H9 (cell line): ENCODE data around the gene ATP10B. TPM values are rescaled to one million over a fixed set of nuclear protein-coding genes. Genes with fewer than 3 reads are reported as not detected.

ENCODE experiments used
- DNase-seq: peaks from one replicate; pipeline ENCODE4 v3.0.0-alpha.2; 2017
- H2AFZ ChIP-seq: one replicate; pipeline ENCODE4 v1.6.1; 2013; ENCODE audit warnings: mild to moderate bottlenecking, low read length, control low read depth, moderate library complexity
- H2AK5ac ChIP-seq: 2 replicates; pipeline ENCODE4 v1.6.1; 2013; ENCODE audit warnings: low read length, control low read depth, mixed read lengths; ENCODE audit not compliant: insufficient read length
- H2BK120ac ChIP-seq: one replicate; pipeline ENCODE4 v1.6.1; 2013; ENCODE audit warnings: low read depth, mild to moderate bottlenecking, low read length, control low read depth, inconsistent platforms; ENCODE audit not compliant: poor library complexity, severe bottlenecking
- H2BK12ac ChIP-seq: 2 replicates; pipeline ENCODE4 v1.6.1; 2013; ENCODE audit warnings: low read length, control low read depth, mixed read lengths, low read depth; ENCODE audit not compliant: insufficient read length
- H2BK15ac ChIP-seq: 2 replicates; pipeline ENCODE4 v1.6.1; 2013; ENCODE audit warnings: low read depth, low read length, control low read depth
- H2BK20ac ChIP-seq: one replicate; pipeline ENCODE4 v1.6.1; 2013; ENCODE audit warnings: low read depth, mild to moderate bottlenecking, low read length, control low read depth, inconsistent platforms; ENCODE audit not compliant: poor library complexity, severe bottlenecking
- H2BK5ac ChIP-seq: 2 replicates; pipeline ENCODE4 v1.6.1; 2013; ENCODE audit warnings: low read length, control low read depth, mixed read lengths; ENCODE audit not compliant: insufficient read length
- H3K14ac ChIP-seq: 2 replicates; pipeline ENCODE4 v1.6.1; 2013; ENCODE audit warnings: low read length, control low read depth; ENCODE audit not compliant: insufficient read depth
- H3K18ac ChIP-seq: 2 replicates; pipeline ENCODE4 v1.6.1; 2013; ENCODE audit warnings: low read depth, mild to moderate bottlenecking, mixed read lengths, low read length, control low read depth; ENCODE audit not compliant: insufficient read length
- H3K23ac ChIP-seq: 2 replicates; pipeline ENCODE4 v1.6.1; 2013; ENCODE audit warnings: low read length, control low read depth, mixed read lengths, low read depth; ENCODE audit not compliant: insufficient read length
- H3K23me2 ChIP-seq: 2 replicates; pipeline ENCODE4 v1.6.1; 2013; ENCODE audit warnings: low read depth, mild to moderate bottlenecking, mixed read lengths, low read length, control low read depth; ENCODE audit not compliant: insufficient read length, poor library complexity, severe bottlenecking
- H3K27ac ChIP-seq: 2 replicates; pipeline ENCODE4 v1.5.1; 2013; ENCODE audit warnings: low read length, control low read depth, mixed read lengths, low read depth; ENCODE audit not compliant: insufficient read length
- H3K27me3 ChIP-seq: 2 replicates; pipeline ENCODE4 v1.6.1; 2013; ENCODE audit warnings: low read length, control low read depth, inconsistent platforms; ENCODE audit not compliant: insufficient read depth
- H3K4ac ChIP-seq: 2 replicates; pipeline ENCODE4 v1.6.1; 2013; ENCODE audit warnings: low read depth, mild to moderate bottlenecking, control low read depth, inconsistent platforms, low read length, moderate library complexity
- H3K4me1 ChIP-seq: 2 replicates; pipeline ENCODE4 v1.6.1; 2013; ENCODE audit warnings: low read length, control low read depth, inconsistent platforms; ENCODE audit not compliant: insufficient read depth
- H3K4me2 ChIP-seq: 2 replicates; pipeline ENCODE4 v1.6.1; 2013; ENCODE audit warnings: low read length, control low read depth, mixed read lengths; ENCODE audit not compliant: insufficient read length, insufficient read depth
- H3K56ac ChIP-seq: 2 replicates; pipeline ENCODE4 v1.6.1; 2013; ENCODE audit warnings: low read depth, mild to moderate bottlenecking, mixed read lengths, low read length, control low read depth; ENCODE audit not compliant: insufficient read length
- H3K79me1 ChIP-seq: 2 replicates; pipeline ENCODE4 v1.6.1; 2013; ENCODE audit warnings: low read depth, mild to moderate bottlenecking, moderate library complexity, low read length, control low read depth, inconsistent platforms; ENCODE audit not compliant: insufficient read depth, poor library complexity, severe bottlenecking
- H3K79me2 ChIP-seq: 2 replicates; pipeline ENCODE4 v1.6.1; 2013; ENCODE audit warnings: low read length, control low read depth, inconsistent platforms; ENCODE audit not compliant: insufficient read depth
- H3K9ac ChIP-seq: 2 replicates; pipeline ENCODE4 v1.6.1; 2013; ENCODE audit warnings: low read length, control low read depth, mixed read lengths; ENCODE audit not compliant: insufficient read length; ENCODE audit errors: extremely low read depth
- H3K9me3 ChIP-seq: one replicate; pipeline ENCODE4 v1.6.1; 2013; ENCODE audit warnings: low read depth, low read length, inconsistent platforms; ENCODE audit not compliant: control insufficient read depth
- H3T11ph ChIP-seq: one replicate; pipeline ENCODE4 v1.6.1; 2013; ENCODE audit warnings: mild to moderate bottlenecking, low read length, control low read depth, inconsistent platforms
- H4K20me1 ChIP-seq: one replicate; pipeline ENCODE4 v1.6.1; 2013; ENCODE audit not compliant: control insufficient read depth, insufficient read length, insufficient read depth
- H4K5ac ChIP-seq: 2 replicates; pipeline ENCODE4 v1.6.1; 2013; ENCODE audit warnings: low read depth, mild to moderate bottlenecking, mixed read lengths, low read length, control low read depth; ENCODE audit not compliant: insufficient read length
- H4K8ac ChIP-seq: replicated peaks from 2 replicates; pipeline ENCODE4 v1.6.1; 2013; ENCODE audit warnings: low read length, control low read depth, mixed read lengths, low read depth; ENCODE audit not compliant: insufficient read length
- H4K91ac ChIP-seq: 2 replicates; pipeline ENCODE4 v1.6.1; 2013; ENCODE audit warnings: low read depth, mild to moderate bottlenecking, moderate library complexity, mixed read lengths, low read length, control low read depth; ENCODE audit not compliant: insufficient read length
- H3K27ac Mint-ChIP-seq, 3 experiments: 2 replicates in 2 of 3; 3 replicates in 1 of 3; pipeline ENCODE4 v1.8.0; 2020 to 2021; ENCODE audit warnings: mixed read lengths in 3 of 3, mild to moderate bottlenecking in 1 of 3, moderate library complexity in 1 of 3
- H3K27me3 Mint-ChIP-seq: 2 replicates; pipeline ENCODE4 v1.8.0; 2021; ENCODE audit warnings: low read depth, mild to moderate bottlenecking, moderate library complexity, mixed read lengths
- H3K36me3 Mint-ChIP-seq, 3 experiments: 2 replicates in 2 of 3; 3 replicates in 1 of 3; pipeline ENCODE4 v1.8.0; 2020 to 2021; ENCODE audit warnings: low read depth in 3 of 3, mixed read lengths in 3 of 3; ENCODE audit not compliant: insufficient read depth in 1 of 3
- H3K4me1 Mint-ChIP-seq, 2 experiments: 2 replicates each; pipeline ENCODE4 v1.8.0; 2020; ENCODE audit warnings: mixed read lengths in 2 of 2
- H3K4me3 Mint-ChIP-seq, 2 experiments: 2 replicates in 1 of 2; 3 replicates in 1 of 2; pipeline ENCODE4 v1.8.0; 2020 to 2021; ENCODE audit warnings: mild to moderate bottlenecking in 2 of 2, mixed read lengths in 2 of 2, moderate library complexity in 1 of 2
- H3K9me3 Mint-ChIP-seq, 2 experiments: 2 replicates in 1 of 2; 3 replicates in 1 of 2; pipeline ENCODE4 v1.8.0; 2020; ENCODE audit warnings: mild to moderate bottlenecking in 2 of 2, mixed read lengths in 2 of 2, moderate library complexity in 1 of 2
- CTCF ChIP-seq: fragments of 200-600 bp; sonication (generic); conservative IDR thresholded peaks from 3 replicates; pipeline ENCODE4 v1.8.0; 2021; ENCODE audit warnings: antibody characterized with exemption, mild to moderate bottlenecking
- WGBS: extraction: QIAGEN DNeasy Blood & Tissue Kit; methylation state at CpG from one replicate; pipeline ENCODE4 v1.1.7; 2013; ENCODE audit warnings: missing lambda C conversion rate, low lambda C conversion rate, mixed read lengths; ENCODE audit not compliant: insufficient read length; ENCODE audit errors: extremely low coverage; 5-methylcytosine and 5-hydroxymethylcytosine counted together
- total RNA-seq: library from RNA; stranded (reverse); gene quantifications from 2 replicates; pipeline ENCODE4 v1.2.1, GENCODE V29; 2021

Gene ATP10B
- total RNA-seq, 1 experiment from 2014 or later = 0.42 TPM

- H3K4me2 ChIP-seq = no peak overlapping the region
- H2BK5ac ChIP-seq = no peak overlapping the region
- H4K5ac ChIP-seq = no peak overlapping the region
- Mint-ChIP-seq H3K36me3 (no peaks in the 10 kb centered on the region; a peak in 1 of 7 replicates), H3K9me3 (no peaks in the 10 kb centered on the region), H3K27ac (no peak overlapping the region), H3K4me3 (no peak overlapping the region), H3K4me1 (no peaks in the 10 kb centered on the region), H3K27me3 (peaks cover 3% of the 10 kb centered on the region)
- no peaks in the 10 kb centered on the region for H3K4me1 ChIP-seq
- H3K79me2 ChIP-seq = no peaks in the 10 kb centered on the region
- no peak overlapping the region for H2AFZ ChIP-seq
- no peak overlapping the region for H3T11ph ChIP-seq
- no peaks in the 10 kb centered on the region for H3K9me3 ChIP-seq
- H3K23me2 ChIP-seq = no peaks in the 10 kb centered on the region
- H3K56ac ChIP-seq = no peak overlapping the region
- no peak for TF ChIP-seq CTCF
- H3K79me1 ChIP-seq = no peaks in the 10 kb centered on the region
- H4K20me1 ChIP-seq = no peaks in the 10 kb centered on the region
- no peak overlapping the region for H2AK5ac ChIP-seq
- H3K27me3 ChIP-seq = no peaks in the 10 kb centered on the region
- no CpG with 5 or more reads among the region's 4 CpGs for WGBS
- no peak overlapping the region for H3K9ac ChIP-seq
- H2BK120ac ChIP-seq = no peak overlapping the region
- H3K4ac ChIP-seq = no peak overlapping the region
- H3K18ac ChIP-seq = no peak overlapping the region
- H3K14ac ChIP-seq = no peak overlapping the region
- no peak overlapping the region for H2BK15ac ChIP-seq
- H2BK12ac ChIP-seq = no peak overlapping the region
- H3K27ac ChIP-seq = no peak overlapping the region
- H3K23ac ChIP-seq = no peak overlapping the region
- H4K91ac ChIP-seq = no peak overlapping the region
- DNase-seq = no peak
- no peak overlapping the region for H2BK20ac ChIP-seq
- no peak overlapping the region for H4K8ac ChIP-seq
Measured at GRCh38 chr5:160799184-160799583, 52.8 kb downstream of the ATP10B start.
